H1 (cell line): ENCODE results near the gene SLC1A3. TPM values are rescaled to one million over a fixed set of nuclear protein-coding genes. Genes with fewer than 3 reads are reported as not detected.

ENCODE experiments used
- CTCF ChIA-PET: fragments of 300-600 bp; sonication (Branson Sonifier 250); formaldehyde crosslinking; loops from one replicate; lab custom pipeline; 2021; ENCODE audit not compliant: partially characterized antibody; lab: Charles Lee
- POLR2A ChIA-PET: fragments of 300-600 bp; sonication (Branson Sonifier 250); formaldehyde crosslinking; loops from one replicate; lab custom pipeline; 2021; ENCODE audit warnings: inconsistent platforms; ENCODE audit not compliant: partially characterized antibody; lab: Charles Lee
- DNase-seq, 2 experiments: peaks; one replicate each; pipeline versions ENCODE4 v3.0.0 to v3.0.0-alpha.2; 2010 to 2022; ENCODE audit warnings: low spot score in 2 of 2, low read depth in 1 of 2, mixed read lengths in 1 of 2
- FAIRE-seq: peaks from 2 replicates; lab custom pipeline; 2011; peaks lifted over from hg19 to GRCh38; lab: Jason Lieb, UNC
- H2AFZ ChIP-seq: 2 replicates; pipeline ENCODE4 v1.8.1; 2012; ENCODE audit warnings: low read length, inconsistent platforms
- H2AK5ac ChIP-seq: 2 replicates; pipeline ENCODE4 v1.6.1; 2013; ENCODE audit warnings: low read depth, low read length
- H2BK120ac ChIP-seq: replicated peaks from 2 replicates; pipeline ENCODE3; 2013; ENCODE audit warnings: low read depth, low read length, inconsistent platforms
- H2BK12ac ChIP-seq: 2 replicates; pipeline ENCODE4 v1.6.1; 2013; ENCODE audit warnings: low read depth, low read length
- H2BK15ac ChIP-seq: 2 replicates; pipeline ENCODE4 v1.6.1; 2013; ENCODE audit warnings: low read length
- H2BK20ac ChIP-seq: 2 replicates; pipeline ENCODE4 v1.6.1; 2013; ENCODE audit warnings: low read length
- H2BK5ac ChIP-seq: 2 replicates; pipeline ENCODE4 v1.6.1; 2013; ENCODE audit warnings: low read depth, low read length
- H3K14ac ChIP-seq: 2 replicates; pipeline ENCODE4 v1.6.1; 2013; ENCODE audit warnings: inconsistent platforms; ENCODE audit not compliant: insufficient read length
- H3K18ac ChIP-seq: 2 replicates; pipeline ENCODE4 v1.6.1; 2013; ENCODE audit warnings: low read length; ENCODE audit errors: extremely low read depth
- H3K23ac ChIP-seq: 2 replicates; pipeline ENCODE4 v1.6.1; 2013; ENCODE audit warnings: inconsistent platforms; ENCODE audit not compliant: insufficient read length
- H3K23me2 ChIP-seq: 2 replicates; pipeline ENCODE4 v1.6.1; 2013; ENCODE audit warnings: low read depth, low read length
- H3K27ac ChIP-seq: 2 replicates; pipeline ENCODE4 v1.6.1; 2011; ENCODE audit warnings: low read depth, low read length, inconsistent platforms
- H3K27me3 ChIP-seq, 4 experiments: replicated peaks in 1 of 4; 1 replicate in 1 of 4; 2 replicates in 3 of 4; pipeline versions ENCODE4 v1.6.1 to v1.8.1; 2011 to 2013; ENCODE audit warnings: low read length in 3 of 4, mild to moderate bottlenecking in 3 of 4, inconsistent platforms in 2 of 4, mixed read lengths in 2 of 4, moderate library complexity in 1 of 4; ENCODE audit not compliant: control insufficient read depth in 3 of 4, insufficient read depth in 3 of 4; ENCODE audit errors: extremely low read depth in 1 of 4
- H3K36me3 ChIP-seq, 4 experiments: 2 replicates each; pipeline versions ENCODE4 v1.6.1 to v1.8.1; 2011 to 2013; ENCODE audit warnings: mild to moderate bottlenecking in 4 of 4, low read length in 3 of 4, moderate library complexity in 2 of 4, control low read depth in 1 of 4, inconsistent platforms in 1 of 4; ENCODE audit not compliant: insufficient read depth in 4 of 4, control insufficient read depth in 2 of 4
- H3K4ac ChIP-seq: replicated peaks from 2 replicates; pipeline ENCODE3; 2013; ENCODE audit warnings: low read length, low read depth, mixed read lengths, inconsistent platforms; ENCODE audit not compliant: insufficient read length
- H3K4me1 ChIP-seq, 4 experiments: replicated peaks in 1 of 4; 1 replicate in 1 of 4; 2 replicates in 3 of 4; pipeline versions ENCODE4 v1.6.1 to v1.8.1; 2011 to 2013; ENCODE audit warnings: low read length in 3 of 4, inconsistent platforms in 2 of 4, mixed read lengths in 1 of 4; ENCODE audit not compliant: insufficient read depth in 4 of 4, control insufficient read depth in 3 of 4
- H3K4me2 ChIP-seq, 2 experiments: 2 replicates each; pipeline versions ENCODE4 v1.6.1 to v1.8.1; 2011 to 2013; ENCODE audit warnings: low read depth in 2 of 2, low read length in 2 of 2, control low read depth in 1 of 2, inconsistent platforms in 1 of 2, mild to moderate bottlenecking in 1 of 2; ENCODE audit not compliant: insufficient read depth in 1 of 2
- H3K4me3 ChIP-seq, 4 experiments: fragments of 200-600, 300-600 bp in 1 of 4; sonication (generic), shearing (Covaris generic), sonication (Bioruptor Twin) in 1 of 4; 2 replicates each; pipeline versions ENCODE4 v1.5.1 to v1.8.1; 2011 to 2016; ENCODE audit warnings: low read length in 4 of 4, low read depth in 3 of 4, control low read depth in 2 of 4, inconsistent platforms in 2 of 4, mild to moderate bottlenecking in 2 of 4, mixed read lengths in 1 of 4, moderate library complexity in 1 of 4; ENCODE audit not compliant: insufficient read depth in 2 of 4; ENCODE audit errors: extremely low read depth in 1 of 4
- H3K56ac ChIP-seq: replicated peaks from 2 replicates; pipeline ENCODE3; 2013; ENCODE audit warnings: low read depth, mild to moderate bottlenecking, mixed read lengths, low read length, inconsistent platforms; ENCODE audit not compliant: insufficient read length
- H3K79me1 ChIP-seq: 2 replicates; pipeline ENCODE4 v1.6.1; 2013; ENCODE audit warnings: low read depth, low read length, control low read depth
- H3K79me2 ChIP-seq, 2 experiments: 2 replicates each; pipeline versions ENCODE4 v1.6.1 to v1.8.1; 2012 to 2013; ENCODE audit warnings: low read length in 2 of 2, mild to moderate bottlenecking in 2 of 2, inconsistent platforms in 1 of 2; ENCODE audit not compliant: insufficient read depth in 2 of 2, control insufficient read depth in 1 of 2
- H3K9ac ChIP-seq, 4 experiments: replicated peaks in 1 of 4; 1 replicate in 1 of 4; 2 replicates in 3 of 4; pipeline versions ENCODE4 v1.6.1 to v1.8.1; 2011 to 2013; ENCODE audit warnings: low read depth in 3 of 4, low read length in 3 of 4, control low read depth in 2 of 4, mild to moderate bottlenecking in 2 of 4, moderate library complexity in 2 of 4, inconsistent platforms in 1 of 4; ENCODE audit errors: extremely low read depth in 1 of 4
- H3K9me3 ChIP-seq, 2 experiments: 2 replicates each; pipeline versions ENCODE4 v1.6.1 to v1.8.1; 2012 to 2013; ENCODE audit warnings: mild to moderate bottlenecking in 2 of 2, moderate library complexity in 2 of 2, control low read depth in 1 of 2, inconsistent platforms in 1 of 2, low read depth in 1 of 2, low read length in 1 of 2, mixed read lengths in 1 of 2; ENCODE audit not compliant: insufficient read depth in 2 of 2
- H4K20me1 ChIP-seq, 2 experiments: replicated peaks in 1 of 2; 2 replicates each; pipeline versions ENCODE3 to v1.8.1; 2011 to 2013; ENCODE audit warnings: inconsistent platforms in 2 of 2, low read length in 2 of 2, mild to moderate bottlenecking in 1 of 2; ENCODE audit not compliant: insufficient read depth in 2 of 2, control insufficient read depth in 1 of 2
- H4K5ac ChIP-seq: 2 replicates; pipeline ENCODE4 v1.6.1; 2013; ENCODE audit warnings: low read length, low read depth, mixed read lengths, inconsistent platforms; ENCODE audit not compliant: insufficient read length
- H4K8ac ChIP-seq: 2 replicates; pipeline ENCODE4 v1.8.0; 2013; ENCODE audit warnings: mild to moderate bottlenecking, moderate library complexity, low read length, inconsistent platforms; ENCODE audit not compliant: insufficient read depth; ENCODE audit errors: extremely low read depth
- H4K91ac ChIP-seq: replicated peaks from 2 replicates; pipeline ENCODE3; 2013; ENCODE audit warnings: low read length, mixed read lengths, inconsistent platforms; ENCODE audit not compliant: insufficient read length
- SIN3A ChIP-seq, 2 experiments: IDR thresholded peaks in 1 of 2; conservative IDR thresholded peaks in 1 of 2; 2 replicates each; pipeline ENCODE4 v1.6.1; 2011 to 2012; ENCODE audit warnings: low read length in 2 of 2, improper control_type of control experiment in 1 of 2, low read depth in 1 of 2, mild to moderate bottlenecking in 1 of 2
- SIX5 ChIP-seq: IDR thresholded peaks from 2 replicates; pipeline ENCODE4 v1.6.1; 2011; ENCODE audit warnings: mild to moderate bottlenecking, low read depth, low read length
- WGBS, 2 experiments: shearing (Covaris generic) in 1 of 2; methylation state at CpG; one replicate each; pipeline versions ENCODE4 v1.1.6 to v1.1.7; 2013 to 2015; ENCODE audit warnings: low lambda C conversion rate in 2 of 2, mixed read lengths in 2 of 2, inconsistent platforms in 1 of 2, low coverage in 1 of 2, missing lambda C conversion rate in 1 of 2; ENCODE audit not compliant: insufficient replicate concordance in 2 of 2, insufficient coverage in 1 of 2, insufficient read length in 1 of 2; ENCODE audit errors: extremely low coverage in 1 of 2, missing lambda C conversion rate in 1 of 2; 5-methylcytosine and 5-hydroxymethylcytosine counted together
- polyA plus RNA-seq, 7 experiments: library from polyadenylated mRNA; depleted of rRNA in 3 of 7; stranded (reverse) in 5 of 7; unstranded in 2 of 7; fragments of >200 nt in 5 of 7; fragments of 200-250 nt in 2 of 7; gene quantifications; 1 replicate in 5 of 7; 2 replicates in 1 of 7; 4 replicates in 1 of 7; pipeline versions ENCODE4 v1.2.1 to v1.2.3, GENCODE V29; 2011 to 2013; ENCODE audit warnings: missing spikeins in 2 of 7, mixed read lengths in 2 of 7
- total RNA-seq: library from RNA; stranded (reverse); fragmentation: NEBNext Ultra II Directional; extraction: Animal tissue kit (Norgen Biotek cat#: 25700); gene quantifications from 2 replicates; pipeline ENCODE4 v1.2.1, GENCODE V29; 2021

SLC1A3 gene
- total and polyA plus RNA-seq, 2 of the 8 experiments (the other 6 are each of a cell fraction or from before 2014, with no cell fraction given): 26.7 to 35.3 TPM

- no peak overlapping the region for H2AFZ ChIP-seq
- no peak overlapping the region for H4K5ac ChIP-seq
- H3K27me3 ChIP-seq: no peaks in the 10 kb centered on the region
- no peak overlapping the region for H4K8ac ChIP-seq
- H3K23me2 ChIP-seq: no peaks in the 10 kb centered on the region
- no peak for DNase-seq
- POLR2A ChIA-PET: no interaction called here
- no peak overlapping the region for H3K14ac ChIP-seq
- no peaks in the 10 kb centered on the region for H3K9me3 ChIP-seq
- TF ChIP-seq SIX5: no peak
- TF ChIP-seq SIN3A (conservative IDR thresholded peaks at IDR 0.05 in 1 of 2, IDR thresholded peaks at IDR 0.05 in 1 of 2; ENCODE audit: low read depth in 1 of 2, low read length in 2 of 2): no peak
- TF ChIP-seq, all 59 proteins: peak for 0
- Histone ChIP-seq H3K4ac (no peak overlapping the region), H2BK120ac (no peak overlapping the region), H4K91ac (no peak overlapping the region), H3K9ac (no peak overlapping the region), H3K27ac (no peak overlapping the region), H3K79me1 (no peaks in the 10 kb centered on the region), H2BK5ac (no peak overlapping the region), H3K4me1 (peaks cover 4 to 8% (median 7%) of the 10 kb centered on the region in 4 experiments; a peak in 5 of 7 replicates), H3K23ac (no peak overlapping the region), H3K18ac (no peak overlapping the region), H4K20me1 (no peaks in the 10 kb centered on the region), H2BK12ac (no peak overlapping the region), H2AK5ac (no peak overlapping the region), H2BK15ac (no peak overlapping the region), H3K4me2 (peak overlapping the region; percentile 15 to 42; a peak in 2 of 4 replicates), H3K79me2 (no peaks in the 10 kb centered on the region), H2BK20ac (no peak overlapping the region), H3K56ac (no peak overlapping the region), H3K36me3 (no peaks in the 10 kb centered on the region), H3K4me3 (no peak overlapping the region)
- CTCF ChIA-PET: interaction anchor here (1.0 to 2.6 kb wide), 5 partner anchors 13 to 175 kb away, joined by 3 to 11 read pairs (median 6); no protein-coding TSS in a partner anchor
- peak; percentile 62 for FAIRE-seq
- 48% methylated on average over 7 of the region's 7 CpGs; no CpG with 5 or more reads in 1 of the 2 experiments for WGBS, 2 experiments
Measured at GRCh38 chr5:36590513-36591286, 15.7 kb upstream of the SLC1A3 start.
